Measurements from ENCODE around the gene MAPK10. TPM values are rescaled to one million over a fixed set of nuclear protein-coding genes. Genes with fewer than 3 reads are reported as not detected.

Gene MAPK10
- total and polyA plus RNA-seq, 10 of the 15 experiments (the other 5 are each of a cell fraction or from before 2014, with no cell fraction given): 1.1 to 4.2 (median 2.4) TPM

- no peaks in the 10 kb centered on the region for H3K36me3 ChIP-seq (ENCODE audit: control insufficient read depth in 2 of 2, insufficient read depth in 2 of 2, low read length in 1 of 2)
- FAIRE-seq (no peak), ATAC-seq (peak; percentile 68), DNase-seq (ENCODE audit: low read depth, low spot score) (no peak)
- TF ChIP-seq GATAD2B (conservative IDR thresholded peaks at IDR 0.05; ENCODE audit: low read depth) (no peak), HDAC2 (IDR thresholded peaks at IDR 0.05) (no peak), ZNF24 (IDR thresholded peaks at IDR 0.05) (peak; percentile 65; the same call in 1 of the 2 replicates), BHLHE40 (IDR thresholded peaks at IDR 0.05; ENCODE audit: borderline replicate concordance in 1 of 2, low read depth in 2 of 2, low read length in 1 of 2) (no peak), MEF2B (IDR thresholded peaks at IDR 0.05; ENCODE audit: partially characterized antibody, poor library complexity, severe bottlenecking) (peak; percentile 43)
- no peak overlapping the region for H3K4me2 ChIP-seq (ENCODE audit: control insufficient read depth, insufficient read depth)
- no peak overlapping the region for H3K4me3 ChIP-seq
- no peak overlapping the region for H3K27ac ChIP-seq (ENCODE audit: control insufficient read depth, insufficient read depth)
- CTCF ChIA-PET: no interaction called here
- no peak overlapping the region for H3K9ac ChIP-seq (ENCODE audit: control insufficient read depth, insufficient read depth, low read length)
- intact Hi-C loops (cut with micrococcal nuclease; ENCODE audit: unreplicated experiment) (no loop called here), in situ Hi-C loops (cut with MboI) (no loop called here)
- 4% methylated on average over 1 of the region's 1 CpG for WGBS (ENCODE audit: insufficient coverage, insufficient replicate concordance, low lambda C conversion rate, missing lambda C conversion rate)
- H2AFZ ChIP-seq (ENCODE audit: control insufficient read depth, low read depth, low read length): no peak overlapping the region
- no peaks in the 10 kb centered on the region; a peak in 1 of 4 replicates for H3K27me3 ChIP-seq (replicated peaks in 1 of 2; ENCODE audit: control insufficient read depth in 2 of 2, insufficient read depth in 2 of 2, low read length in 1 of 2)
- no peaks in the 10 kb centered on the region for H4K20me1 ChIP-seq (ENCODE audit: control insufficient read depth, insufficient read depth)
- no peaks in the 10 kb centered on the region for H3K79me2 ChIP-seq (ENCODE audit: control insufficient read depth, insufficient read depth, low read length)
- POLR2A ChIA-PET: no interaction called here
- no peaks in the 10 kb centered on the region for H3K4me1 ChIP-seq (ENCODE audit: control insufficient read depth, insufficient read depth, low read length)
- no TSS peak for BruUV-seq (replicated peaks)
- H3K9me3 ChIP-seq (replicated peaks; ENCODE audit: control insufficient read depth, insufficient read depth, low read length): no peaks in the 10 kb centered on the region
- SMC1A ChIA-PET (ENCODE audit: uncharacterized antibody, unreplicated experiment): interaction anchor here (0.9 kb wide), 1 partner anchor 122 kb away, joined by 3 read pairs; no protein-coding TSS in a partner anchor
- RAD21 ChIA-PET (ENCODE audit: unreplicated experiment): interaction anchor here (0.6 kb wide), 1 partner anchor 702 kb away, joined by 4 read pairs; no protein-coding TSS in a partner anchor
Observed at GRCh38 chr4:86261636-86262035, 98.2 kb downstream of the MAPK10 start.

GRCh38 chr4:86256086-86256485, 103.8 kb downstream of the MAPK10 start:
- ChIA-PET POLR2A (interaction anchor here (0.8 kb wide), 1 partner anchor 46 kb away, joined by 3 read pairs; no protein-coding TSS in a partner anchor), SMC1A (ENCODE audit: uncharacterized antibody, unreplicated experiment) (no interaction called here)

More at GRCh38 chr4:86256086-86256485, 103.8 kb downstream of the MAPK10 start:
- CTCF ChIA-PET: interaction anchor here (1.0 to 1.6 kb wide), 2 partner anchors 10 to 11 kb away, joined by 3 read pairs; no protein-coding TSS in a partner anchor
- Histone ChIP-seq H2AFZ (ENCODE audit: control insufficient read depth, low read depth, low read length) (no peak overlapping the region), H3K79me2 (ENCODE audit: control insufficient read depth, insufficient read depth, low read length) (no peaks in the 10 kb centered on the region), H3K9ac (ENCODE audit: control insufficient read depth, insufficient read depth, low read length) (no peak overlapping the region), H3K27ac (ENCODE audit: control insufficient read depth, insufficient read depth) (no peak overlapping the region), H3K4me2 (ENCODE audit: control insufficient read depth, insufficient read depth) (no peak overlapping the region), H3K9me3 (replicated peaks; ENCODE audit: control insufficient read depth, insufficient read depth, low read length) (no peaks in the 10 kb centered on the region), H3K4me3 (no peak overlapping the region), H3K4me1 (ENCODE audit: control insufficient read depth, insufficient read depth, low read length) (no peaks in the 10 kb centered on the region), H3K36me3 (ENCODE audit: control insufficient read depth in 2 of 2, insufficient read depth in 2 of 2, low read length in 1 of 2) (no peaks in the 10 kb centered on the region), H3K27me3 (replicated peaks in 1 of 2; ENCODE audit: control insufficient read depth in 2 of 2, insufficient read depth in 2 of 2, low read length in 1 of 2) (no peaks in the 10 kb centered on the region; a peak in 1 of 4 replicates), H4K20me1 (ENCODE audit: control insufficient read depth, insufficient read depth) (no peaks in the 10 kb centered on the region)
- BruUV-seq (replicated peaks): no TSS peak
- RAD21 ChIA-PET (ENCODE audit: unreplicated experiment): no interaction called here
- DNase-seq (ENCODE audit: low read depth, low spot score) (no peak), FAIRE-seq (no peak), ATAC-seq (no peak)
- 47% methylated on average over 2 of the region's 2 CpGs for WGBS (ENCODE audit: insufficient coverage, insufficient replicate concordance, low lambda C conversion rate, missing lambda C conversion rate)
- TF ChIP-seq NR2C2 (IDR thresholded peaks at IDR 0.05; ENCODE audit: borderline replicate concordance, control insufficient read depth, insufficient read length, low read depth) (no peak), CBX3 (IDR thresholded peaks at IDR 0.05; ENCODE audit: borderline replicate concordance, low read depth) (no peak), FOXM1 (IDR thresholded peaks at IDR 0.05; ENCODE audit: low read depth, low read length) (no peak), CREM (IDR thresholded peaks at IDR 0.05; ENCODE audit: low read depth) (no peak), BCL3 (IDR thresholded peaks at IDR 0.05; ENCODE audit: borderline replicate concordance, insufficient read depth, low read depth, low read length, poor library complexity, severe bottlenecking) (no peak), POLR2AphosphoS5 (IDR thresholded peaks at IDR 0.05; ENCODE audit: low read length) (no peak)
- in situ Hi-C loops (cut with MboI) (no loop called here), intact Hi-C loops (cut with micrococcal nuclease; ENCODE audit: unreplicated experiment) (no loop called here)

All from GM12878 (cell line).